KMS-11 (cell line): ENCODE measurements around the gene MGMT.

ENCODE experiments used
- H2AFZ ChIP-seq: fragments of 200-600 bp; sonication (generic); 2 replicates; pipeline ENCODE4 v1.6.1; 2016; ENCODE audit warnings: antibody characterized with exemption, mixed run types, low read depth
- H3K27ac ChIP-seq: fragments of 200-600 bp; sonication (generic); 2 replicates; pipeline ENCODE4 v1.6.1; 2016; ENCODE audit warnings: mild to moderate bottlenecking, mixed run types
- H3K27me3 ChIP-seq: fragments of 200-600 bp; sonication (generic); 2 replicates; pipeline ENCODE4 v1.6.1; 2017; ENCODE audit warnings: mild to moderate bottlenecking, low read depth, mixed run types, moderate library complexity; ENCODE audit not compliant: insufficient read depth
- H3K36me3 ChIP-seq: fragments of 200-600 bp; sonication (generic); 2 replicates; pipeline ENCODE4 v1.6.1; 2017; ENCODE audit warnings: mild to moderate bottlenecking, mixed run types; ENCODE audit not compliant: insufficient read depth
- H3K4me1 ChIP-seq: fragments of 200-600 bp; sonication (generic); 2 replicates; pipeline ENCODE4 v1.6.1; 2016; ENCODE audit warnings: mild to moderate bottlenecking, low read depth, mixed run types; ENCODE audit not compliant: poor library complexity, severe bottlenecking
- H3K4me2 ChIP-seq: fragments of 200-600 bp; sonication (generic); 2 replicates; pipeline ENCODE4 v1.7.0; 2016; ENCODE audit warnings: mild to moderate bottlenecking, mixed run types
- H3K4me3 ChIP-seq: fragments of 200-600 bp; sonication (generic); IDR thresholded peaks from 2 replicates; pipeline ENCODE4 v1.6.1; 2017; ENCODE audit warnings: low read depth, low read length, mixed read lengths; ENCODE audit not compliant: insufficient read depth
- H3K79me2 ChIP-seq: fragments of 200-600 bp; sonication (generic); 2 replicates; pipeline ENCODE4 v1.6.1; 2016; ENCODE audit warnings: low read depth, mixed run types; ENCODE audit not compliant: insufficient read depth
- H3K9ac ChIP-seq: fragments of 200-600 bp; sonication (generic); 2 replicates; pipeline ENCODE4 v1.6.1; 2016; ENCODE audit warnings: mild to moderate bottlenecking, mixed run types
- H4K20me1 ChIP-seq: fragments of 200-600 bp; sonication (generic); 2 replicates; pipeline ENCODE4 v1.6.1; 2016; ENCODE audit warnings: mild to moderate bottlenecking, mixed run types; ENCODE audit not compliant: insufficient read depth
- CTCF ChIP-seq: fragments of 200-600 bp; sonication (generic); conservative IDR thresholded peaks from 2 replicates; pipeline ENCODE4 v1.6.1; 2017; ENCODE audit warnings: low read depth, mild to moderate bottlenecking, antibody characterized with exemption, low read length, moderate library complexity, mixed read lengths

Gene MGMT

GRCh38 chr10:129548600-129548999, 81.6 kb downstream of the MGMT start:
- no peaks in the 10 kb centered on the region for H3K36me3 ChIP-seq
- no peak overlapping the region for H3K9ac ChIP-seq
- no peaks in the 10 kb centered on the region for H3K27me3 ChIP-seq
- no peak overlapping the region for H3K27ac ChIP-seq
- no peak overlapping the region for H2AFZ ChIP-seq
- no peaks in the 10 kb centered on the region for H3K79me2 ChIP-seq
- H3K4me1 ChIP-seq = no peaks in the 10 kb centered on the region
- no peaks in the 10 kb centered on the region for H4K20me1 ChIP-seq
- no peak for TF ChIP-seq CTCF
- H3K4me2 ChIP-seq = no peak overlapping the region
- H3K4me3 ChIP-seq = no peak overlapping the region

GRCh38 chr10:129550076-129550475, 83.0 kb downstream of the MGMT start:
- no peak overlapping the region for H2AFZ ChIP-seq
- no peak overlapping the region for H3K4me3 ChIP-seq
- no peak overlapping the region for H3K9ac ChIP-seq
- H3K79me2 ChIP-seq = no peaks in the 10 kb centered on the region
- H3K36me3 ChIP-seq = no peaks in the 10 kb centered on the region
- no peak for TF ChIP-seq CTCF
- no peaks in the 10 kb centered on the region for H3K4me1 ChIP-seq
- H4K20me1 ChIP-seq = no peaks in the 10 kb centered on the region
- no peaks in the 10 kb centered on the region for H3K27me3 ChIP-seq
- H3K27ac ChIP-seq = no peak overlapping the region
- no peak overlapping the region for H3K4me2 ChIP-seq

GRCh38 chr10:129550658-129551057, 83.6 kb downstream of the MGMT start:
- no peak overlapping the region for H3K9ac ChIP-seq
- H3K27ac ChIP-seq = no peak overlapping the region
- H4K20me1 ChIP-seq = no peaks in the 10 kb centered on the region
- no peaks in the 10 kb centered on the region for H3K79me2 ChIP-seq
- TF ChIP-seq CTCF = no peak
- H3K4me2 ChIP-seq = no peak overlapping the region
- H3K4me1 ChIP-seq = no peaks in the 10 kb centered on the region
- no peaks in the 10 kb centered on the region for H3K27me3 ChIP-seq
- no peak overlapping the region for H3K4me3 ChIP-seq
- no peaks in the 10 kb centered on the region for H3K36me3 ChIP-seq
- H2AFZ ChIP-seq = no peak overlapping the region

- TF ChIP-seq CTCF = no peak
- H2AFZ ChIP-seq = no peak overlapping the region
- H3K4me3 ChIP-seq = no peak overlapping the region
- no peaks in the 10 kb centered on the region for H3K36me3 ChIP-seq
- H4K20me1 ChIP-seq = no peaks in the 10 kb centered on the region
- no peaks in the 10 kb centered on the region for H3K79me2 ChIP-seq
- H3K4me1 ChIP-seq = no peaks in the 10 kb centered on the region
- H3K27me3 ChIP-seq = no peaks in the 10 kb centered on the region
- H3K9ac ChIP-seq = no peak overlapping the region
- H3K4me2 ChIP-seq = no peak overlapping the region
- H3K27ac ChIP-seq = no peak overlapping the region
Observed at GRCh38 chr10:129552119-129552518, 85.1 kb downstream of the MGMT start.

GRCh38 chr10:129553928-129554327, 86.9 kb downstream of the MGMT start:
- H3K27me3 ChIP-seq = no peaks in the 10 kb centered on the region
- no peaks in the 10 kb centered on the region for H3K36me3 ChIP-seq
- no peak overlapping the region for H2AFZ ChIP-seq
- no peak for TF ChIP-seq CTCF
- no peak overlapping the region for H3K4me2 ChIP-seq
- H3K4me1 ChIP-seq = no peaks in the 10 kb centered on the region
- H4K20me1 ChIP-seq = no peaks in the 10 kb centered on the region
- H3K4me3 ChIP-seq = no peak overlapping the region
- H3K9ac ChIP-seq = no peak overlapping the region
- H3K79me2 ChIP-seq = no peaks in the 10 kb centered on the region
- no peak overlapping the region for H3K27ac ChIP-seq
